ENCODE measurements around the gene TLK2.

TLK2 gene

DNA sequence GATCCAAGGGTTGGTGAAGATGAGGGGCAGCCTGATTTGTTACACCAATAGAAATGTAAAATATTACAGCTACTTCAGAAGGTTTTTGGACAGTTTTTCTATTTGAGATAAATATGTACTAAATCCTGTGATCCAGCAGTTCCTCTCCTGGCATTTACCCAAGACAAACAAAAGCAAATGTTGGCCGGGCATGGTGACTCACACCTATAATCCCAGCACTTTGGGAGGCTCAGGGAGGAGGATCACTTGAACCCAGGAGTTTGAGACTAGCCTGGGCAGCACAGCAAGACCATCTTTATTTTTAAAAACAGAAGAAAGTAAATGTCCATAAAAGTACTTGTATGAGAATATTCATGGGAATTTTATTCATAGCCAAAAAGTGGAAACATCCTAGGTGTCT lies 84.0 kb downstream of the TLK2 start:
- TF ChIP-seq CTCF (IDR thresholded peaks at IDR 0.05) = no peak

GRCh38 chr17:62565817-62566216 lies 87.2 kb downstream of the TLK2 start:
- no peak for DNase-seq

More for the DNA sequence above, 84.0 kb downstream of the TLK2 start:
- Histone ChIP-seq H3K9me3 (no peaks in the 10 kb centered on the region), H3K4me1 (peaks cover 0 to 9% (median 0%) of the 10 kb centered on the region in 4 donors), H3K27ac (no peak overlapping the region), H3K36me3 (peaks cover 24 to 28% (median 25%) of the 10 kb centered on the region in 3 donors), H3K4me3 (no peak overlapping the region), H3K27me3 (no peaks in the 10 kb centered on the region)
- intact Hi-C loops (cut with DNase I; ENCODE audit: low total_unique reads) = no loop called here
- DNase-seq = no peak

GRCh38 chr17:62566996-62567578 lies 88.5 kb downstream of the TLK2 start:
- no peak for DNase-seq
- Histone ChIP-seq H3K36me3 (peaks cover 20 to 38% (median 28%) of the 10 kb centered on the region in 3 donors), H3K4me3 (no peak overlapping the region), H3K27me3 (no peaks in the 10 kb centered on the region), H3K4me1 (peaks cover 0 to 7% (median 0%) of the 10 kb centered on the region in 4 donors), H3K9me3 (no peaks in the 10 kb centered on the region), H3K27ac (no peak overlapping the region)
- intact Hi-C loops (cut with DNase I; ENCODE audit: low total_unique reads) = no loop called here
- TF ChIP-seq CTCF (IDR thresholded peaks at IDR 0.05) = no peak

More at GRCh38 chr17:62565817-62566216, 87.2 kb downstream of the TLK2 start:
- Histone ChIP-seq H3K27ac (no peak overlapping the region), H3K4me1 (peaks cover 0 to 9% (median 0%) of the 10 kb centered on the region in 4 donors), H3K9me3 (no peaks in the 10 kb centered on the region), H3K27me3 (no peaks in the 10 kb centered on the region), H3K4me3 (no peak overlapping the region), H3K36me3 (peaks cover 25 to 38% (median 29%) of the 10 kb centered on the region in 3 donors)
- TF ChIP-seq CTCF (IDR thresholded peaks at IDR 0.05) = no peak
- intact Hi-C loops (cut with DNase I; ENCODE audit: low total_unique reads) = no loop called here

DNA sequence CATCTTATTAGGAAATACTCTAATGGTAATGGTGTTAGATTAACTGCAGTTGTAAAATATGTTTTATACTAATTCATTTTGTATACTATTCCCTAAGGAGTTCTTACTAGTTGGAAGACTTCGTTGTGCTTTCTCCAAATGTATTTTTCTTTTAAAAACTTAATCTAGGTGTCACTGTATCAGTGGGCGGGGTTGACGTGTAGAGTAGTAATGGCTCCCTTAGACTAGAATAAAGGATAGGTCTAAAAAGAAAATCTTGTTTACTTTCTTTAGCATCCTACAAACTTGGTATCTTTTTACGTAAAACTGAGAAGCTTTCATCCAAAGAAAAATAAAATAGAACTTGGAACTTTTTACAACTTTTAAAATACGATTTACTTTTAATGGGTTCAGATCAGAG lies 93.9 kb downstream of the TLK2 start:
- Histone ChIP-seq H3K4me1 (no peaks in the 10 kb centered on the region), H3K27ac (peak overlapping the region; percentile 15 to 30), H3K4me3 (no peak overlapping the region), H3K27me3 (no peaks in the 10 kb centered on the region), H3K9me3 (no peaks in the 10 kb centered on the region), H3K36me3 (peaks cover 17 to 50% (median 43%) of the 10 kb centered on the region in 3 donors)
- TF ChIP-seq CTCF (IDR thresholded peaks at IDR 0.05) = no peak
- no peak for DNase-seq
- intact Hi-C loops (cut with DNase I; ENCODE audit: low total_unique reads) = no loop called here

GRCh38 chr17:62572888-62573401 lies 94.3 kb downstream of the TLK2 start:
- H3K4me1 ChIP-seq = no peaks in the 10 kb centered on the region
- H3K4me3 ChIP-seq = no peak overlapping the region
- no peaks in the 10 kb centered on the region for H3K9me3 ChIP-seq
- intact Hi-C loops (cut with DNase I; ENCODE audit: low total_unique reads) = no loop called here
- H3K36me3 ChIP-seq = peaks cover 21 to 55% (median 48%) of the 10 kb centered on the region in 3 donors
- no peaks in the 10 kb centered on the region for H3K27me3 ChIP-seq
- peak overlapping the region; percentile 15 to 30 for H3K27ac ChIP-seq
- no peak for DNase-seq
- no peak for TF ChIP-seq CTCF (IDR thresholded peaks at IDR 0.05)
